H1 (cell line): ENCODE data around the gene VIPR2. TPM values are rescaled to one million over a fixed set of nuclear protein-coding genes. Genes with fewer than 3 reads are reported as not detected.

Experiments
- BCL11A ChIP-seq, 2 experiments: IDR thresholded peaks; one replicate each; pipeline ENCODE4 v1.6.1; 2011; ENCODE audit warnings: low read depth in 2 of 2, low read length in 2 of 2, mild to moderate bottlenecking in 2 of 2
- CEBPB ChIP-seq: IDR thresholded peaks from 2 replicates; pipeline ENCODE4 v1.6.1; 2012; ENCODE audit warnings: low read depth, low read length
- CHD7 ChIP-seq: fragments of 300-600 bp; sonication (generic); IDR thresholded peaks from 2 replicates; pipeline ENCODE4 v1.7.1; 2012; ENCODE audit warnings: low read length, moderate library complexity, mild to moderate bottlenecking, inconsistent platforms; ENCODE audit not compliant: insufficient replicate concordance
- CTBP2 ChIP-seq: IDR thresholded peaks from 2 replicates; pipeline ENCODE4 v1.7.0; 2011; ENCODE audit warnings: borderline replicate concordance, mild to moderate bottlenecking, moderate library complexity, mixed read lengths, low read length; ENCODE audit not compliant: insufficient read depth, insufficient read length
- EGR1 ChIP-seq: IDR thresholded peaks from 2 replicates; pipeline ENCODE4 v1.6.1; 2011; ENCODE audit warnings: low read depth, low read length, borderline replicate concordance
- EP300 ChIP-seq, 2 experiments: IDR thresholded peaks; 1 replicate in 1 of 2; 2 replicates in 1 of 2; pipeline ENCODE4 v1.6.1; 2011 to 2012; ENCODE audit warnings: low read depth in 2 of 2, low read length in 2 of 2, mild to moderate bottlenecking in 2 of 2, borderline replicate concordance in 1 of 2, inconsistent platforms in 1 of 2, moderate library complexity in 1 of 2
- KDM1A ChIP-seq: fragments of 200-600, 300-600 bp; sonication (generic); IDR thresholded peaks from 2 replicates; pipeline ENCODE4 v1.7.1; 2016; ENCODE audit warnings: mild to moderate bottlenecking, low read length, borderline replicate concordance
- RFX5 ChIP-seq: IDR thresholded peaks from 2 replicates; pipeline ENCODE4 v1.6.1; 2011; ENCODE audit warnings: low read depth, low read length, improper control_type of control experiment, borderline replicate concordance
- RNF2 ChIP-seq: fragments of 200-900, 300-1000 bp; sonication (generic); IDR thresholded peaks from 2 replicates; pipeline ENCODE4 v1.7.1; 2016; ENCODE audit warnings: borderline replicate concordance, low read depth, mild to moderate bottlenecking, antibody characterized with exemption, low read length; ENCODE audit not compliant: poor library complexity, severe bottlenecking; ENCODE audit errors: missing control alignments
- SP4 ChIP-seq: IDR thresholded peaks from 2 replicates; pipeline ENCODE4 v1.6.1; 2012; ENCODE audit warnings: low read length, inconsistent platforms
- polyA plus RNA-seq, 7 experiments: library from polyadenylated mRNA; depleted of rRNA in 3 of 7; stranded (reverse) in 5 of 7; unstranded in 2 of 7; fragments of >200 nt in 5 of 7; fragments of 200-250 nt in 2 of 7; gene quantifications; 1 replicate in 5 of 7; 2 replicates in 1 of 7; 4 replicates in 1 of 7; pipeline versions ENCODE4 v1.2.1 to v1.2.3, GENCODE V29; 2011 to 2013; ENCODE audit warnings: missing spikeins in 2 of 7, mixed read lengths in 2 of 7
- total RNA-seq: library from RNA; stranded (reverse); fragmentation: NEBNext Ultra II Directional; extraction: Animal tissue kit (Norgen Biotek cat#: 25700); gene quantifications from 2 replicates; pipeline ENCODE4 v1.2.1, GENCODE V29; 2021

VIPR2 gene
- total and polyA plus RNA-seq, 2 of the 8 experiments (the other 6 are each of a cell fraction or from before 2014, with no cell fraction given): 2.4 to 6.3 TPM

- TF ChIP-seq CHD7 (no peak), EGR1 (no peak), KDM1A (no peak), BCL11A (IDR thresholded peaks at IDR 0.05; ENCODE audit: low read depth in 2 of 2, low read length in 2 of 2) (no peak), CTBP2 (no peak), EP300 (IDR thresholded peaks at IDR 0.05; ENCODE audit: borderline replicate concordance in 1 of 2, low read depth in 2 of 2, low read length in 2 of 2) (no peak), RFX5 (no peak), RNF2 (no peak), CEBPB (no peak), SP4 (no peak)
These were observed 137.2 kb downstream of the VIPR2 start (continued) for GRCh38 chr7:159007364-159007995.
